ENCODE data around the gene HAP1.
"Not testable (repeated sequence)": the region's sequence is repeated elsewhere in the genome, so short reads cannot be mapped to it uniquely, and the experiment has no call there.

The HAP1 gene

GRCh38 chr17:41734139-41734948, at the start of gene HAP1:
TSS of gene HAP1 (minus strand) at chr17:41734643. CDS start at chr17:41734634, 9 bp downstream.
- peak in 1 of 2 experiments; percentile 9 for DNase-seq

- no peak for DNase-seq
Observed at GRCh38 chr17:41782142-41782541, 47.7 kb upstream of the HAP1 start.

GRCh38 chr17:41781404-41782110, 47.1 kb upstream of the HAP1 start:
- no peak for DNase-seq

GRCh38 chr17:41779954-41780353, 45.5 kb upstream of the HAP1 start:
- no peak for DNase-seq

GRCh38 chr17:41777574-41778188, 43.2 kb upstream of the HAP1 start:
- peak; percentile 91 to 92 for DNase-seq

- no peak for DNase-seq
Observed at GRCh38 chr17:41777157-41777573, 42.7 kb upstream of the HAP1 start.

GRCh38 chr17:41776262-41776900, 41.9 kb upstream of the HAP1 start:
- DNase-seq = not testable (repeated sequence)

- DNase-seq = no peak
Observed at GRCh38 chr17:41775394-41776226, 41.2 kb upstream of the HAP1 start.

GRCh38 chr17:41773731-41774193, 39.3 kb upstream of the HAP1 start:
- DNase-seq = no peak

- DNase-seq = peak; percentile 20 to 27
Observed at GRCh38 chr17:41773190-41773588, 38.7 kb upstream of the HAP1 start.

- DNase-seq = no peak
Observed at GRCh38 chr17:41772586-41773189, 38.2 kb upstream of the HAP1 start.

- no peak for DNase-seq
Observed at GRCh38 chr17:41772218-41772585, 37.8 kb upstream of the HAP1 start.

- no peak for DNase-seq
Observed at GRCh38 chr17:41771389-41772206, 37.2 kb upstream of the HAP1 start.

- no peak for DNase-seq
Observed at GRCh38 chr17:41769985-41770384, 35.5 kb upstream of the HAP1 start.

- DNase-seq = no peak
Observed at GRCh38 chr17:41769346-41769862, 35.0 kb upstream of the HAP1 start.

GRCh38 chr17:41768682-41769288, 34.3 kb upstream of the HAP1 start:
- no peak for DNase-seq

- no peak for DNase-seq
Observed at GRCh38 chr17:41767324-41768042, 33.0 kb upstream of the HAP1 start.

- no peak for DNase-seq
Observed at GRCh38 chr17:41766135-41766534, 31.7 kb upstream of the HAP1 start.

- no peak for DNase-seq
Observed at GRCh38 chr17:41763327-41763726, 28.9 kb upstream of the HAP1 start.

All from Kasumi-1 (cell line).